Mononuclear cell (primary cell): ENCODE measurements around the gene SPATA2L. TPM values are rescaled to one million over a fixed set of nuclear protein-coding genes. Genes with fewer than 3 reads are reported as not detected.
"Not testable (repeated sequence)": the region's sequence is repeated elsewhere in the genome, so short reads cannot be mapped to it uniquely, and the experiment has no call there.

Source experiments
- H3K27me3 ChIP-seq: 2 replicates; pipeline ENCODE4 v1.6.0; 2011; ENCODE audit warnings: low read length, control low read depth; ENCODE audit not compliant: insufficient read depth
- H3K4me1 ChIP-seq: 2 replicates; pipeline ENCODE4 v1.5.1; 2011; ENCODE audit warnings: mild to moderate bottlenecking, low read length, control low read depth; ENCODE audit not compliant: insufficient read depth
- H3K4me3 ChIP-seq: 2 replicates; pipeline ENCODE4 v1.5.1; 2011; ENCODE audit warnings: mild to moderate bottlenecking, low read length, moderate library complexity
- H3K9me3 ChIP-seq: 2 replicates; pipeline ENCODE4 v1.5.1; 2011; ENCODE audit warnings: low read depth, mild to moderate bottlenecking, control low read depth, low read length
- total RNA-seq: library from RNA; depleted of rRNA; stranded (reverse); fragments of >200 nt; gene quantifications from one replicate; pipeline ENCODE4 v1.2.3, GENCODE V29; 2012

The SPATA2L gene
- total RNA-seq, 1 donor, result 10.6 TPM

DNA sequence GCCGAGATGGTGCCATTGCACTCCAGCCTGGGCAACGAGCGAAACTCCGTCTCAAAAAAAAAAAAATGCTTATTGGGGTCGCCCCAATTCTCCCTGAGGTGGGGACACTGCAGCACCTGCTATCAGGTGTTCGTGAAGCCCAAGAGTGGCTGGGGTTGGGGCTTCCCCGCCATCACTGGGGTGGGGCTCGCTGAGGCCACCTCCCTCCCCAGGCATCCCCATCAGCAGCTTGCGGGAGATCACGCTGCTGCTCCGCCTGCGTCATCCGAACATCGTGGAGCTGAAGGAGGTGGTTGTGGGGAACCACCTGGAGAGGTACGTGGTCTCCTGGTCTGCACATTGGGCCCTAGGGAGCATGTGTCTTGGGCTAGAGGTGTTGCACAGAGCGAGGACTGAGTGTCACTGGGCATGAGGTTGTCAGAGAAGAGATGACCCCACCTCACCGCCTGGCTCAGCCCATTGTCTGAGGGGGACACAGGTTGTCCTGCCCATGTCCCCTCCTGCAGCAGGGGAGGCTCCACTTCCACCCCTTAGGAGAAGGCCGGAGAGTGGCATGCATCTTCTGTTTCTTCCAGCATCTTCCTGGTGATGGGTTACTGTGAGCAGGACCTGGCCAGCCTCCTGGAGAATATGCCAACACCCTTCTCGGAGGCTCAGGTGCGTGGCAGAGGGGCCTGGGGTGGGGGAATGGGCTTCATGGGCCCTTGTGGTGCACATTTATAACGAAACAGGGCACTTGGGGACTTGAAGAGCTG lies 10.1 kb downstream of the SPATA2L start:
- H3K4me3 ChIP-seq, result no peak overlapping the region
- no peaks in the 10 kb centered on the region for H3K9me3 ChIP-seq
- H3K27me3 ChIP-seq, result no peaks in the 10 kb centered on the region
- H3K4me1 ChIP-seq, result peaks cover 17% of the 10 kb centered on the region

DNA sequence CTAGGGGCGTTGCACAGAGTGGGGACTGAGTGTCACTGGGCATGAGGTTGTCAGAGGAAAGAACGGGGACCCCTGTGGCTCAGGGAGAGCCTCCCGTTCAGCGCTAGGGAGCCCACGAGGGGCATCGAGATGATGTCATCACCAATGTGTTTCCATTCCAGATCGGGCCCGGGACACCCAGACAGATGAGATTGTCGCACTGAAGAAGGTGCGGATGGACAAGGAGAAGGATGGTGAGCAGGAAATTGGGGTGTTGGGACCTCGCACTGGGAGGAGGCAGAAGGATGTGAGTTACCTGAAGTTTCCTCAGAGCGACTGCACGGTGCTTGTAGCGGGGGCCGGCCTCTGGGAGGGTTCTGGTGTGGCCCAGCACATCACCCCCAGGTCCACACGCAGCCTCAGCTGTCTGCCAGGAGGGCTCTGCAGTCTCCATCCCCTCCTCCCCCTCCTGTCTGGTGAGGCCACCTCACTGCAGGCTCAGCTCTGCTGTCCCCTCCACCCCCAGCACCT lies 11.1 kb downstream of the SPATA2L start:
- peaks cover 9% of the 10 kb centered on the region for H3K4me1 ChIP-seq
- H3K9me3 ChIP-seq, result no peaks in the 10 kb centered on the region
- no peak overlapping the region for H3K4me3 ChIP-seq
- no peaks in the 10 kb centered on the region for H3K27me3 ChIP-seq

DNA sequence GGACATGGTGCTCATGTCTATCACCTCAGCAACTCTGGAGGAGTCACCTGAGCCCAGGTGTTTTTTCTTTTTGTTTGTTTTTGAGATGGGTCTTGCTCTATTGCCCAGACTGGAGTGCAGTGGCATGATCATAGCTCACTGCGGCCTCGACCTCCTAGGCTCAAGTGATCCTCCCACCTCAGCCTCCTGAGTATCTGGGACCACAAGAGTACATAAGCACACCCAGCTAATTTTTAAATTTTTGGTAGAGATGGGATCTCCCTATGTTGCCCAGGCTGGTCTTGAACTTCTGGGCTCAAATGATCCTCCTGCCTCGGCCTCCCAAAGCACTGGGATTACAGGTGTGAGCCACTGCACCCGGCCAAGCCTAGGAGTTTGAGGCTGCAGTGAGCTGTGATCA lies 11.9 kb downstream of the SPATA2L start:
- H3K9me3 ChIP-seq, H3K27me3 ChIP-seq, H3K4me3 ChIP-seq, H3K4me1 ChIP-seq: not testable (repeated sequence)

DNA sequence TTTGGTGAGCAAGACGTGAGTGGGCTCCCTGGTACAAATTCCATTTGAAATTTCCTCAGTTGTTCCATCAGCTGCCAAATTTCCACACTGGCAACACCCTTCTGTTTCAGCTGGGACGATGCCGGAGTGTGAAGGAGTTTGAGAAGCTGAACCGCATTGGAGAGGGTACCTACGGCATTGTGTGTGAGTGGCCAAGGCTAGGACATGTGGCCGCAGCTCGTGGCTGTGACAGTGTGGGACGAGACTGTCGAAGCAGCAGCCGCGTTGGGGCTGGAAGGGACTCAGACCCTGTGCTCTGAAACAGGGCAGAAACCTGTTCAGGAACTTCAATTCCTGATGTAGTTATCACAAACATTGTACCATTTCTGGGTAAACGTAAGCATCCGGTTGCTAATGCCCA lies 12.4 kb downstream of the SPATA2L start:
- Histone ChIP-seq H3K27me3 (no peaks in the 10 kb centered on the region), H3K9me3 (no peaks in the 10 kb centered on the region)

DNA sequence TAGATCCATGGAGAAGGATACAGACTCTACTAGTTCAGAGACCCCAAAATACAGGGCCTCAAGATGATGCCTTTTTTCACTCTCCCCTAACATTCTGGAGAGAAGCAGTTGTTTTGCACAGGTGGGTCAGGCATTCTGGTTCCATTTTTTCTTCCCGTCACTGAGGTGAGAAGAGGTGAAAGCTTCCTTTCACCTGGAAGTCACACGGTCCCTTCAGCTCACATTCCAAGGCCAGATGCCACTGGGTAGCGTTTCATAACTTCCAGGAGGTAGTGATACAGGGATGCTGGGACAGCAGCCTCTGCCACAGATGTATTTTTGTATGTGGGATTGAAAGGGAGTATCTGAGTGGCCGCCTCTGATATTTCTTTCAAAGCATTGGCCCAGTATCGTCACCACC lies 13.1 kb downstream of the SPATA2L start:
- H3K27me3 ChIP-seq, result no peaks in the 10 kb centered on the region
- no peaks in the 10 kb centered on the region for H3K9me3 ChIP-seq
- peaks cover 9% of the 10 kb centered on the region for H3K4me1 ChIP-seq
- no peak overlapping the region for H3K4me3 ChIP-seq

More for the DNA sequence above, 12.4 kb downstream of the SPATA2L start:
- Histone ChIP-seq H3K4me3 (no peak overlapping the region), H3K4me1 (peaks cover 9% of the 10 kb centered on the region)

DNA sequence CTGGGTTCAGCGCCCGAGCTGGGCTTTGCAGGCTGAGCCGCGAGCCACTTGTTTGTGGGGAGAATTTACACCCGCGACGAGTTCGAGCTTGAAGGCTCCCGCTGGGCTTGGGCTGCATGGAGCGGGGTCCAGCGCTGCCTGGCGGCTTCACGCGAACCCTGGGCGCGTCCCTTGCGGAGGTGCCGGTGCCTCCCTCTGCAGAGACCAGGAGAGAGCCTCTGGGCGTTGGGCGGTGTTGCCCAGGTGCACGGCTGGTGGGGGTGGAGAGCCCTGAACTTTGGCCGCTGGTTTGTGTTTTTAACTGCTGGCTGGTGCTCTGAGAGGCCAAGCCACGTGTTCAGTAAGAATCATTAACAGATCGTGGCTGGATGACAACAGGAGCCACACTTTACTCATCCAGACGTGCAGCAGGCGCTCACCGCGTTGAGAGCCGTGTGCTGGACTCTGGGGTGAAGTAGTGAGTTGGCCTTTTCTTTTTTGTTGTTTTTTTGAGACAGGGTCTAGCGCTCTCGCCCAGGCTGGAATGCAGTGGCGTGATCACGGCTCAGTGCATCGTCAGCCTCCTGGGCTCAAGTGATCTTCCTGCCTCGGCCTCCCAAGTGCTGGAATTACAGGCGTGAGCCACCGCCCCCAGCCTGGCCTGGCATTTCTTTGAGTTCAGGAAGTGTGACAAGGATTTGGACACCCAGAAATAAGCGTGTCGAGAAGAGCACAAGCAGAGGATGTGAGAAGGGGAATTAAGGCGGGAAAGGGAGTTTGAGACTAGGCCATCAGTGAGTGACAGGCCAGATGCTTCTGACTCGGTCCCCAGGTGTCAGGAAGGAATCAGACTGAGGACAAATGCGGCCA lies 14.2 kb downstream of the SPATA2L start:
- Histone ChIP-seq H3K9me3 (no peaks in the 10 kb centered on the region), H3K4me1 (peaks cover 9% of the 10 kb centered on the region), H3K4me3 (peak overlapping the region; percentile 79), H3K27me3 (no peaks in the 10 kb centered on the region)

DNA sequence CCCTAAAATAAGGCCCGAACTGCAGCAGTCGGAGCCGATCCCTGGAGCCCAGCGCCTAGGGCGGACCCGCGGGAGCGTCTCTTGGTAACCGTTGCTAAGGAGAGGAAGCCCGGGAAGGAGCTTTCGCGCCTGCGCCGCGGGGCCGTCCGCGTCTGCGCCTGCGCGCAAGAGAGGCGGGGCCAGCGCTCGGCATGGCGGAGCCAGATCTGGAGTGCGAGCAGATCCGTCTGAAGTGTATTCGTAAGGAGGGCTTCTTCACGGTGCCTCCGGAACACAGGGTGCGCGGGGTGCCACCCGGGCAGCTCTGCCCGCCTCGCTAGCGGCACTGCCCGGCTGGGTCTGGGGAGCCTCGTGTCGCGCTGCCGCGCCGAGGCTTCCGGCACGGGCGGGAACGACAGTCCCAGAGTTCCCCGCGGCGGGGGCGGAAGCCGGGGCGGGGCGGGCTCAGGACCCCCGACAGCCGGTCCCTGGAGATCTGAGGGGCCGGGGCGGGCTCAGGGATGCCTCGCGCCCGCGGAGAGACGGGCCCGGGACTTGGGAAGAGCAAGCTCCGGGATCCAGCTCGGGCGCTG lies 14.9 kb downstream of the SPATA2L start, which contains the start of gene CDK10:
Gene CDK10 (plus strand): TSS at position 170 of the 572 bp plus-strand sequence. CDS start 22 bp downstream, at position 192.
- Histone ChIP-seq H3K9me3 (no peaks in the 10 kb centered on the region), H3K27me3 (no peaks in the 10 kb centered on the region), H3K4me3 (peak within 1 kb of the TSS; percentile 79), H3K4me1 (peaks cover 9% of the 10 kb centered on the region)

DNA sequence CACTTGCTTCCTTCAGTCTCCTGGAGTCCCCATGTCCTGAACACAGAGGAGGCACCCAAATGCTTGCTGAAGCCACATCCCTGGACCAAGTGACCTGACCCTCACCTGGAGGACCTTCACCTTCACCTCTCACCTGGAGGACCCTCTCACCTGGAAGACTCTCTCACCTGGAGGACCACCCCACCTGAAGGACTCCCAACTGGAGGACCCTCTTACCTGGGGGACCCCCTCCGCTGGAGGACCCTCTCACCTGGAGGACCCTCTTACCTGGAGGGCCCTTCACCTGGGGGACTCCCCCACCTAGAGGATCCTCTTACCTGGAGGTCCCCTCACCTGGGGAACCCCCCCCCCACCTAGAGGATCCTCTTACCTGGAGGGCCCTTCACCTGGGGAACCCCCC lies 15.6 kb downstream of the SPATA2L start:
- H3K4me1 ChIP-seq, result peaks cover 9% of the 10 kb centered on the region
- H3K27me3 ChIP-seq, result no peaks in the 10 kb centered on the region
- no peak overlapping the region for H3K4me3 ChIP-seq
- no peaks in the 10 kb centered on the region for H3K9me3 ChIP-seq

DNA sequence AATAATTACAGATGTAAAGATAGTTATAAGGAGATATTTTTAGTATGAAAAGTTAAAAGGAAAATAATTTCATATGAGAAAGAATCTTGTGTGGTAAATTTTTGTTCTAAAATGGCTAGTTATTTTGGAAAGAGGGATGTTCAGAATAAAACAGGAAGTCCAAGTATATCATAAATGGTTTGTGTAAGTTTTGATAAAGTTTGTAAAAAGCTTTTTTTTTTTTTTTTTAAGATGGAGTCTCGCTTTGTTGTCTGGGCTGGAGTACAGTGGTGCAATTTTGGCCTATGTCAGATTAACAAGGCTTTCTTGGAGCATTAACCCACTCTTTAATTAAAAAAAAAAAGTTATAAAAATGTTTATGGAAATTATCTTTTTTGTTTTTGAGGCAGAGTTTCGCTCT lies 23.2 kb downstream of the SPATA2L start:
- H3K4me1 ChIP-seq, result no peaks in the 10 kb centered on the region
- no peak overlapping the region for H3K4me3 ChIP-seq
- H3K27me3 ChIP-seq, result no peaks in the 10 kb centered on the region
- H3K9me3 ChIP-seq, result no peaks in the 10 kb centered on the region

DNA sequence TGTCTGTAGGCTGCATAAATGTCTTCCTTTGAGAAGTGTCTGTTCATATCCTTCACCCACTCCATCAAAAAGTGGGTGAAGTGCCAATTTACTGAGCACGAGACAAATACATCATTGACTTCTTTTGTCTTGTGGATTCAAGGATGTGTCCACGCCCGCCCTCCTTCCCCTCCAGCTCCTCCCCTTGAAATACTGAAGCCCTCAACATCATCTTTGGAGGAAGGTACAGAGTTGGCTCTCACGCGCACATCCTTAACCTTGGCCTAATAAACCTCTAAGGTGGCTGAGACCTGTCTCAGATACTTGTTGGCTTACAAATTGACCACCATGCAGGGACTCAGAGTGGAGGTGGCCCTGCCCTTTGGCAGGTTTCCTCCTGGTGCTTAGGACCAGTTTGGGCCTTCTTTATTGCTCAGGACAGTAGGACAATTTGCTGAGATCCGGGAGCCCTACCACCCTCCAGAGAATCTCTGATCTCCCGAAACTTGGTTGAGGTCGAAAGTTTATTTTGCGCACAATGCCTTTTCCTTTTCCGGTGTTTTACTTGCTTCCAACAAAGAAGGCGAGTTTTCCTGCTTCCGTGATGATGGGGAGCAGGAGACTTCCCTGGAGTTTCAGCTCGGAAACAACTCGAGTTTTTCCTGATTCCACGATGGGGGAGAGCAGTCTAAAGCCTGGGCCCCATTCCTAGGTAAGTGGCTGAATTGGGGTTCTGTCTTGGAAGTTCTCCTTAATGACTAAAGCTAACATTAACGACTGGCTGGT lies 29.1 kb downstream of the SPATA2L start:
- no peaks in the 10 kb centered on the region for H3K4me1 ChIP-seq
- no peak overlapping the region for H3K4me3 ChIP-seq
- H3K9me3 ChIP-seq, result no peaks in the 10 kb centered on the region
- H3K27me3 ChIP-seq, result no peaks in the 10 kb centered on the region

DNA sequence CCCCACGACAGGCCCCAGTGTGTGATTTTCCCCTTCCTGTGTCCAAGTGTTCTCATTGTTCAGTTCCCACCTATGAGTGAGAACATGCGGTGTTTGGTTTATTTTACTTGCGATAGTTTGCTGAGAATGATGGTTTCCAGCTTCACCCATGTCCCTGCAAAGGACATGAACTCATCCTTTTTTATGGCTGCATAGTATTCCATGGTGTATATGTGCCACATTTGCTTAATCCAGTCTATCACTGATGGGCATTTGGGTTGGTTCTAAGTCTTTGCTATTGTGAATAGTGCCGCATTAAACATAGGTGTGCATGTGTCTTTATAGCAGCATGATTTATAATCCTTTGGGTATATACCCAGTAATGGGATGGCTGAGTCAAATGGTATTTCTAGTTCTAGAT lies 29.9 kb downstream of the SPATA2L start:
- H3K27me3 ChIP-seq, H3K9me3 ChIP-seq, H3K4me1 ChIP-seq, H3K4me3 ChIP-seq: not testable (repeated sequence)

DNA sequence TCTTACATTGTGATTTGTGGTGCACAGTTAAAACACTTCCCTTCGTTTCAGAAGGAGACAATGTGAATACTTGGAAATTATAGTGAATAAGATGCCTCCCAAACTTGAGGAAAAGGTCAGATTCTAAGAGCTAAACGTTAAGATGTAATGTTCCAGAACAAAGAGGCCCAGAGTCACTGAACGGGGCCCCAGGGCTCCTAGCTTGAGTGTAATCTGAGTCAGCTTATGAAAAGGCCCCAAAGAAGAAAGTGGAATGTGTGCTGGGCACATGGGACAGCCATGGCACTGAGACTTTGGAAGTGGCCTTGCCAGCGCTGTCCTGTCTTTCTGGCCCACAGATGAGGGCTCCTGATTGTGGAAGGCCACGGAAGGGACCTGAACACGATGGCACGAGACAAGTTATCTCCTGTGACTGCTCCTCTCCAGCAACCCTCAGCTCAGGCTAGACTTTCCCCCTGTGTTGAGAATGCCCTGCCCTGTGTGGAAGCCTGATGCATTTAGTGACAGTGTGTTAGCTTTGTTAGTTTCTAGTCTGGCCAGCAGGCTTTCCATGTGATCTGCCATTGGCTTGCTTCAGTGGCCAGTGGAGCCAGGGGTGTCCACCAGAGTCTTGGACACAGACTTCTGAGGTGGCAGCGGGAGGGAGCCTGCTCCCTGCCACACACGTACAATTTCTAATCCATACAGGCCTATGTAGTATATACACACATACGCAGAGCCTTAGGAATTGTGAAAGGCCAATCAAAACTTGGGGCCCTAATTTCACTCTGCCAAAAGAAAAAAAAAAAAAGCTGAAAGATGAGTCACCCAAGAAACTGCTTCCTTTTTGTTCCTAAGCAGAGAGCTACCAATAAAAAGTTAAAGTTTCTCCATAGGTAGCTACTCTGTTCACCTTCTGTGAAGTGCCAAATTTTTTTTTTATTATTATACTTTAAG lies 30.7 kb downstream of the SPATA2L start:
- Histone ChIP-seq H3K4me1 (no peaks in the 10 kb centered on the region), H3K4me3 (no peak overlapping the region), H3K9me3 (no peaks in the 10 kb centered on the region), H3K27me3 (no peaks in the 10 kb centered on the region)

DNA sequence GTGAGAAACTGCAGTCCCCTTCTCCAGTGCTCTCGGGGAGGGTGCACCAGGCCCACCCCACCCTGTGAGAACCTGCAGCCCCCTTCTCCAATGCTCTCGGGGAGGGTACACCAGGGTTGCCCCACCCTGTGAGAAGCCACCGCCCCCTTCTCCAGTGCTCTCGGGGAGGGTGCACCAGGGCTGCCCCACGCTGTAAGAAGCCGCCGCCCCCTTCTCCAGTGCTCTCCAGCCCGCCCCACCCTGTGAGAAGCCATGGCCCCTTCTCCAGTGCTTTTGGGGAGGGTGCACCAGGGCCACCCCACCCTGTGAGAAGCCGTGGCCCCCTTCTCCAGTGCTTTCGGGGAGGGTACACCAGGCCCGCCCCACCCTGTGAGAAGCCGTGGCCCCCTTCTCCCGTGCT lies 31.8 kb downstream of the SPATA2L start:
- no peaks in the 10 kb centered on the region for H3K4me1 ChIP-seq
- no peaks in the 10 kb centered on the region for H3K9me3 ChIP-seq
- H3K27me3 ChIP-seq, result no peaks in the 10 kb centered on the region
- H3K4me3 ChIP-seq, result no peak overlapping the region

DNA sequence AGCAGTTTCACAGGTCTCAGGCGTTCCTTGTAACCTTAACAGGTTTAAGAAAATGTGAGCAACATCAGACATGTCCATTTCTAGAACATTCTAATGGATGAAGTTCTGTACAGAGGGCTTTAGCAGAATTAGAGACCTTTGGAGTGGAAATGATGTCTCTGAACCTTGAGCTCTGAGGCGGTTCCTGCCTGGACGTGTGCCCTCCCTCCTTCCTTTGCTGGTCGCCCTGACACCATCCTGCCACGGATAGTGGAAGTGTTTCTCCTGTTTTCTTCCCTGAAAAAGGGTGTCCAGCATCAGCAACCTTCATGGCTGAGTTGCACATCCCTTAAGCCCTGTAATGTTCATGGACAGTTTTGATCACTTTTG lies 32.7 kb downstream of the SPATA2L start:
- Histone ChIP-seq H3K4me1 (no peaks in the 10 kb centered on the region), H3K4me3 (no peak overlapping the region), H3K27me3 (no peaks in the 10 kb centered on the region), H3K9me3 (no peaks in the 10 kb centered on the region)
